ENCODE measurements around the gene PLAAT4. TPM values are rescaled to one million over a fixed set of nuclear protein-coding genes. Genes with fewer than 3 reads are reported as not detected.

PLAAT4 gene
- total and polyA plus RNA-seq, 2 experiments from 2014 or later: 7.9 to 13.7 TPM

GRCh38 chr11:63553759-63554158, 17.2 kb downstream of the PLAAT4 start:
- H3K27ac ChIP-seq: no peak overlapping the region
- no peaks in the 10 kb centered on the region for H3K4me1 ChIP-seq (ENCODE audit: insufficient read depth)
- no peaks in the 10 kb centered on the region for H3K9me3 ChIP-seq (ENCODE audit: low read depth)
- no peaks in the 10 kb centered on the region for H4K20me1 ChIP-seq (ENCODE audit: insufficient read depth, poor library complexity, severe bottlenecking)
- H2AFZ ChIP-seq: no peak overlapping the region
- no peak overlapping the region for H3K4me2 ChIP-seq
- no peaks in the 10 kb centered on the region for H3K9me2 ChIP-seq (replicated peaks; ENCODE audit: insufficient read depth)
- no peak for DNase-seq (ENCODE audit: low spot score)
- H3K36me3 ChIP-seq (replicated peaks; ENCODE audit: insufficient read depth, low read depth): no peaks in the 10 kb centered on the region
- no peak for TF ChIP-seq CTCF (IDR thresholded peaks at IDR 0.05; ENCODE audit: poor library complexity)
- no peak for TF ChIP-seq EZH2 (IDR thresholded peaks at IDR 0.05; ENCODE audit: borderline replicate concordance)
- TF ChIP-seq EZH2phosphoT487 (IDR thresholded peaks at IDR 0.05; ENCODE audit: low read depth, severe bottlenecking, unreplicated experiment): no peak
- no peaks in the 10 kb centered on the region for H3K27me3 ChIP-seq
- no peak overlapping the region for H3K4me3 ChIP-seq
- no peaks in the 10 kb centered on the region for H3K79me2 ChIP-seq
- 76% methylated on average over 8 of the region's 8 CpGs for WGBS (ENCODE audit: low lambda C conversion rate, missing lambda C conversion rate)

- Histone ChIP-seq H3K9me2 (replicated peaks; ENCODE audit: insufficient read depth) (no peaks in the 10 kb centered on the region), H2AFZ (no peak overlapping the region), H3K79me2 (no peaks in the 10 kb centered on the region), H3K9me3 (ENCODE audit: low read depth) (no peaks in the 10 kb centered on the region), H3K27ac (no peak overlapping the region), H3K4me3 (no peak overlapping the region), H3K4me1 (ENCODE audit: insufficient read depth) (peaks cover 5% of the 10 kb centered on the region), H3K27me3 (no peaks in the 10 kb centered on the region), H3K4me2 (no peak overlapping the region), H4K20me1 (ENCODE audit: insufficient read depth, poor library complexity, severe bottlenecking) (no peaks in the 10 kb centered on the region), H3K36me3 (replicated peaks; ENCODE audit: insufficient read depth, low read depth) (no peaks in the 10 kb centered on the region)
- no peak for TF ChIP-seq CTCF (IDR thresholded peaks at IDR 0.05; ENCODE audit: poor library complexity)
- no peak for DNase-seq (ENCODE audit: low spot score)
- WGBS (ENCODE audit: low lambda C conversion rate, missing lambda C conversion rate): 56% methylated on average over 4 of the region's 4 CpGs
Observed at GRCh38 chr11:63554877-63555223, 18.2 kb downstream of the PLAAT4 start.

GRCh38 chr11:63556404-63557013, 19.9 kb downstream of the PLAAT4 start:
- H3K27ac ChIP-seq: no peak overlapping the region
- no peak overlapping the region for H2AFZ ChIP-seq
- TF ChIP-seq EZH2 (IDR thresholded peaks at IDR 0.05; ENCODE audit: borderline replicate concordance) (no peak), CTCF (IDR thresholded peaks at IDR 0.05; ENCODE audit: poor library complexity) (no peak), EZH2phosphoT487 (IDR thresholded peaks at IDR 0.05; ENCODE audit: low read depth, severe bottlenecking, unreplicated experiment) (no peak)
- no peaks in the 10 kb centered on the region for H4K20me1 ChIP-seq (ENCODE audit: insufficient read depth, poor library complexity, severe bottlenecking)
- 65% methylated on average over 7 of the region's 7 CpGs for WGBS (ENCODE audit: low lambda C conversion rate, missing lambda C conversion rate)
- no peak overlapping the region for H3K4me3 ChIP-seq
- H3K79me2 ChIP-seq: no peaks in the 10 kb centered on the region
- no peaks in the 10 kb centered on the region for H3K9me2 ChIP-seq (replicated peaks; ENCODE audit: insufficient read depth)
- no peak overlapping the region for H3K4me2 ChIP-seq
- no peaks in the 10 kb centered on the region for H3K27me3 ChIP-seq
- H3K9me3 ChIP-seq (ENCODE audit: low read depth): no peaks in the 10 kb centered on the region
- no peak for DNase-seq (ENCODE audit: low spot score)
- H3K4me1 ChIP-seq (ENCODE audit: insufficient read depth): peaks cover 5% of the 10 kb centered on the region
- H3K36me3 ChIP-seq (replicated peaks; ENCODE audit: insufficient read depth, low read depth): no peaks in the 10 kb centered on the region

- H3K27me3 ChIP-seq: no peaks in the 10 kb centered on the region
- no peak for DNase-seq (ENCODE audit: low spot score)
- no peak overlapping the region for H3K4me2 ChIP-seq
- H3K79me2 ChIP-seq: no peaks in the 10 kb centered on the region
- no peak overlapping the region for H3K4me3 ChIP-seq
- TF ChIP-seq EZH2 (IDR thresholded peaks at IDR 0.05; ENCODE audit: borderline replicate concordance) (no peak), EZH2phosphoT487 (IDR thresholded peaks at IDR 0.05; ENCODE audit: low read depth, severe bottlenecking, unreplicated experiment) (no peak), CTCF (IDR thresholded peaks at IDR 0.05; ENCODE audit: poor library complexity) (no peak)
- H3K4me1 ChIP-seq (ENCODE audit: insufficient read depth): peaks cover 5% of the 10 kb centered on the region
- no peaks in the 10 kb centered on the region for H3K9me2 ChIP-seq (replicated peaks; ENCODE audit: insufficient read depth)
- H4K20me1 ChIP-seq (ENCODE audit: insufficient read depth, poor library complexity, severe bottlenecking): no peaks in the 10 kb centered on the region
- 63% methylated on average over 7 of the region's 7 CpGs for WGBS (ENCODE audit: low lambda C conversion rate, missing lambda C conversion rate)
- H2AFZ ChIP-seq: no peak overlapping the region
- no peaks in the 10 kb centered on the region for H3K36me3 ChIP-seq (replicated peaks; ENCODE audit: insufficient read depth, low read depth)
- no peak overlapping the region for H3K27ac ChIP-seq
- H3K9me3 ChIP-seq (ENCODE audit: low read depth): no peaks in the 10 kb centered on the region
Observed at GRCh38 chr11:63557570-63557969, 21.0 kb downstream of the PLAAT4 start.

All from hepatocyte (in vitro differentiated cells).